Fibroblast of mammary gland (primary cell): Measurements from ENCODE around the gene OR52L1.

Source experiments
- DNase-seq: peaks from one replicate; pipeline ENCODE4 v3.0.0-alpha.2; 2010; ENCODE audit warnings: low read depth
- H3K4me3 ChIP-seq: 2 replicates; pipeline ENCODE4 v1.5.1; 2011; ENCODE audit warnings: low read depth, mild to moderate bottlenecking, low read length, moderate library complexity; ENCODE audit not compliant: control insufficient read depth
- CTCF ChIP-seq: conservative IDR thresholded peaks from 2 replicates; pipeline ENCODE4 v1.5.1; 2011; ENCODE audit warnings: low read depth, low read length, inconsistent platforms; ENCODE audit not compliant: control insufficient read depth, insufficient read depth

Gene OR52L1

GRCh38 chr11:6012035-6012668 lies 25.4 kb upstream of the OR52L1 start:
- H3K4me3 ChIP-seq: no peak overlapping the region
- no peak for DNase-seq

GRCh38 chr11:6006846-6007245 lies 20.1 kb upstream of the OR52L1 start, which contains the start of gene OR56A4:
Gene OR56A4, minus strand, starts transcription at chr11:6006946. Its CDS starts 3,954 bp downstream, at chr11:6002992.
- TF ChIP-seq CTCF: no peak
- H3K4me3 ChIP-seq: no peak within 1 kb of the TSS
- DNase-seq: no peak

More at GRCh38 chr11:6012035-6012668, 25.4 kb upstream of the OR52L1 start:
- no peak for TF ChIP-seq CTCF

GRCh38 chr11:6006395-6006794 lies 19.6 kb upstream of the OR52L1 start:
- TF ChIP-seq CTCF: no peak
- no peak overlapping the region for H3K4me3 ChIP-seq
- DNase-seq: no peak

GRCh38 chr11:6002202-6002699 lies 15.5 kb upstream of the OR52L1 start:
- no peak for DNase-seq
- no peak overlapping the region for H3K4me3 ChIP-seq
- TF ChIP-seq CTCF: no peak

GRCh38 chr11:5994791-5995190 lies 8.0 kb upstream of the OR52L1 start:
- H3K4me3 ChIP-seq: no peak overlapping the region
- DNase-seq: no peak
- no peak for TF ChIP-seq CTCF

GRCh38 chr11:5992604-5993251 lies 5.9 kb upstream of the OR52L1 start:
- H3K4me3 ChIP-seq: no peak overlapping the region
- peak; percentile 20 for DNase-seq
- peak; percentile 50 for TF ChIP-seq CTCF
